Fibroblast of villous mesenchyme (primary cell): ENCODE data around the gene KLHL3. TPM values are rescaled to one million over a fixed set of nuclear protein-coding genes. Genes with fewer than 3 reads are reported as not detected.

Experiments used
- DNase-seq: peaks from one replicate; pipeline ENCODE4 v3.0.0-alpha.2; 2010; ENCODE audit warnings: low read depth
- H3K4me3 ChIP-seq: 2 replicates; pipeline ENCODE4 v1.5.1; 2011; ENCODE audit warnings: low read depth, mild to moderate bottlenecking, low read length
- CTCF ChIP-seq: IDR thresholded peaks from 2 replicates; pipeline ENCODE4 v1.5.1; 2012; ENCODE audit warnings: low read depth, mild to moderate bottlenecking, low read length; ENCODE audit not compliant: insufficient read depth
- total RNA-seq: library from RNA; depleted of rRNA; stranded (reverse); fragments of >200 nt; gene quantifications from 2 replicates; pipeline ENCODE4 v1.2.3, GENCODE V29; 2012

The KLHL3 gene
- total RNA-seq, 1 donor: 3.0 TPM

- no peak for DNase-seq
- H3K4me3 ChIP-seq: no peak overlapping the region
- TF ChIP-seq CTCF: no peak
Observed at GRCh38 chr5:137672001-137672400, 63.9 kb downstream of the KLHL3 start.

- no peak for TF ChIP-seq CTCF
- DNase-seq: no peak
- no peak overlapping the region for H3K4me3 ChIP-seq
Observed at GRCh38 chr5:137669811-137670210, 66.1 kb downstream of the KLHL3 start.

GRCh38 chr5:137668637-137669036, 67.3 kb downstream of the KLHL3 start:
- TF ChIP-seq CTCF: no peak
- DNase-seq: no peak
- no peak overlapping the region for H3K4me3 ChIP-seq

- no peak for TF ChIP-seq CTCF
- H3K4me3 ChIP-seq: no peak overlapping the region
- peak; percentile 7 for DNase-seq
Observed at GRCh38 chr5:137667341-137667740, 68.5 kb downstream of the KLHL3 start.

- no peak for TF ChIP-seq CTCF
- no peak overlapping the region for H3K4me3 ChIP-seq
- no peak for DNase-seq
Observed at GRCh38 chr5:137666901-137667300, 69.0 kb downstream of the KLHL3 start.

- TF ChIP-seq CTCF: no peak
- peak; percentile 69 for DNase-seq
- no peak overlapping the region for H3K4me3 ChIP-seq
Observed at GRCh38 chr5:137666461-137666850, 69.4 kb downstream of the KLHL3 start.

- TF ChIP-seq CTCF: no peak
- H3K4me3 ChIP-seq: no peak overlapping the region
- no peak for DNase-seq
Observed at GRCh38 chr5:137665678-137666460, 70.0 kb downstream of the KLHL3 start.
